ENCODE data around the gene DCP2. TPM values are rescaled to one million over a fixed set of nuclear protein-coding genes. Genes with fewer than 3 reads are reported as not detected.
A peak's percentile ranks its signal among the peaks of the same experiment; 100 is the strongest.

The DCP2 gene
- 84.0 and 93.0 TPM in 2 replicates for total RNA-seq
- long read RNA-seq, full-length matches to known transcripts = 16 of 39 reads
- long read RNA-seq, partial matches to known transcripts = 9 of 39 reads
- long read RNA-seq, other reads (novel, unspliced or antisense) = 14 of 39 reads

GRCh38 chr5:112976432-112977309 lies at the start of gene DCP2:
Gene DCP2, plus strand, starts transcription at chr5:112976798. Its CDS starts 136 bp downstream, at chr5:112976934.
- TF ChIP-seq CTCF (IDR thresholded peaks at IDR 0.05; ENCODE audit: unreplicated experiment) = no peak
- H3K9me3 Mint-ChIP-seq (ENCODE audit: low read depth) = no peaks in the 10 kb centered on the region
- H3K36me3 Mint-ChIP-seq (ENCODE audit: insufficient read depth) = peaks cover 3% of the 10 kb centered on the region
- peak within 1 kb of the TSS; percentile 100 for H3K4me3 Mint-ChIP-seq (ENCODE audit: low read depth)
- H3K4me1 Mint-ChIP-seq (ENCODE audit: low read depth) = peaks cover 22% of the 10 kb centered on the region
- DNase-seq (ENCODE audit: low spot score, unreplicated experiment) = peak; percentile 85
- H3K27ac Mint-ChIP-seq = peak within 1 kb of the TSS; percentile 99
- H3K27me3 Mint-ChIP-seq = no peaks in the 10 kb centered on the region

DNA sequence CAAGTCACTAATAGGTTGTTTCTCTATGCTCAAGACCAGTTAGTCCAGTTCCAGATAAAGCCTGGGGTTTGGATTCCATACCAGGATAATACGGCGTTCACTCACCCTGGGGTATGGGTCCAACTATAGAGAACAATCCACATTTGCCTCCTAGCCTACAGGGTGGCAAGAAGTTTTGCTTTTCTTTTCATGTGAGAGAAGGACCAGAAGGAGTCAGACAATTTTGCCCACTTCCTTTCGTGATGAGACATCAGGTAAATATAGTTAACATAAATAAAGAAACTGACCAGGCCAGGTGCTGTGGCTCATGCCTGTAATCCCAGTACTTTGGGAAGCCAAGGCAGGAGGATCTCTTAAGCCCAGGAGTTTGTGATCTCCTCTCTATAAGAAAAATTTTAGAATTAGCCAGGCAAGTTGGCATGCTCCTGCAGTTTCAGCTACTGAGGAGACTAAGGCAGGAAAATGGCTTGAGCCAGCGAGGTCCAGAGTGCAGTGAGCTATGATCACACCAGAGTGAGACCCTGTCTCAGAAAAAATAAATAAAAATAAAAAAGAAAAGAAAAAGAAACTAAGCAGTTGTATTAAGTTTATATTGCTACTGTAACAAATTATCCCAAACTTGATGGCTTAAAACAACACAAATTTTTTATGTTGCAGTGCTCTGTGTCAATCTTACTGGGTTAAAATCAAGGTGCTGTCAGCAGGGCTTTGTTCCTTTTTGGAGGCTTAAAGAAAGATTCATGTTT lies 47.1 kb upstream of the DCP2 start:
- Mint-ChIP-seq H3K27me3 (no peaks in the 10 kb centered on the region), H3K36me3 (ENCODE audit: insufficient read depth) (no peaks in the 10 kb centered on the region), H3K27ac (no peak overlapping the region), H3K9me3 (ENCODE audit: low read depth) (no peaks in the 10 kb centered on the region), H3K4me3 (ENCODE audit: low read depth) (no peak overlapping the region), H3K4me1 (ENCODE audit: low read depth) (no peaks in the 10 kb centered on the region)
- no peak for DNase-seq (ENCODE audit: low spot score, unreplicated experiment)
- TF ChIP-seq CTCF (IDR thresholded peaks at IDR 0.05; ENCODE audit: unreplicated experiment) = no peak

- no peak for DNase-seq (ENCODE audit: low spot score, unreplicated experiment)
- Mint-ChIP-seq H3K27me3 (no peaks in the 10 kb centered on the region), H3K36me3 (ENCODE audit: insufficient read depth) (no peaks in the 10 kb centered on the region), H3K4me1 (ENCODE audit: low read depth) (no peaks in the 10 kb centered on the region), H3K9me3 (ENCODE audit: low read depth) (no peaks in the 10 kb centered on the region), H3K4me3 (ENCODE audit: low read depth) (no peak overlapping the region), H3K27ac (no peak overlapping the region)
- no peak for TF ChIP-seq CTCF (IDR thresholded peaks at IDR 0.05; ENCODE audit: unreplicated experiment)
Observed at GRCh38 chr5:112930082-112930344, 46.6 kb upstream of the DCP2 start.

GRCh38 chr5:112931473-112931872 lies 45.1 kb upstream of the DCP2 start:
- DNase-seq (ENCODE audit: low spot score, unreplicated experiment) = no peak
- H3K4me1 Mint-ChIP-seq (ENCODE audit: low read depth) = no peaks in the 10 kb centered on the region
- TF ChIP-seq CTCF (IDR thresholded peaks at IDR 0.05; ENCODE audit: unreplicated experiment) = no peak
- no peaks in the 10 kb centered on the region for H3K9me3 Mint-ChIP-seq (ENCODE audit: low read depth)
- no peak overlapping the region for H3K4me3 Mint-ChIP-seq (ENCODE audit: low read depth)
- H3K27ac Mint-ChIP-seq = no peak overlapping the region
- no peaks in the 10 kb centered on the region for H3K27me3 Mint-ChIP-seq
- H3K36me3 Mint-ChIP-seq (ENCODE audit: insufficient read depth) = no peaks in the 10 kb centered on the region

DNA sequence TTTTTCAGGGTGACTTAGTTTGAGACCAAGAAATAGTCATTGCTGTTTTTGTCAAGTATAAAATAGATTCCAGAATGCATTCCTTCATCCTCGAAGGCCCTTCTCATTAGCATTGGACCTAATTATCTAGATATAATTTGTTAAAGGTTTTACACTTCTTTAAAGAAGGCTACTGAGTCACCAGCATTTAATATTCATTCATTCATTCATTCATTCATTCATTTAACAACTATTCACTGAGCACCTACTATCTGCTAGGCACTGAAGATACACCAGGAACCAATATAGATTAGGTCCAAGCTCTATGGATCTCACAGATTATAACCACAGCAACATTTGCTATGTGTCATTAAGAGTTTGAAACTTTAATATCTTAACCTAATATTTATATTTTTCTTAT lies 43.5 kb upstream of the DCP2 start:
- H3K4me1 Mint-ChIP-seq (ENCODE audit: low read depth) = no peaks in the 10 kb centered on the region
- no peaks in the 10 kb centered on the region for H3K27me3 Mint-ChIP-seq
- H3K27ac Mint-ChIP-seq = no peak overlapping the region
- H3K9me3 Mint-ChIP-seq (ENCODE audit: low read depth) = no peaks in the 10 kb centered on the region
- H3K36me3 Mint-ChIP-seq (ENCODE audit: insufficient read depth) = no peaks in the 10 kb centered on the region
- TF ChIP-seq CTCF (IDR thresholded peaks at IDR 0.05; ENCODE audit: unreplicated experiment) = no peak
- no peak overlapping the region for H3K4me3 Mint-ChIP-seq (ENCODE audit: low read depth)
- no peak for DNase-seq (ENCODE audit: low spot score, unreplicated experiment)
